HEK293T (cell line): ENCODE data around the gene RNU5D-1.

ENCODE experiments used
- CTBP1 ChIP-seq: fragments of 450-650 bp; IDR thresholded peaks from 2 replicates; pipeline ENCODE4 v1.6.1; 2016; ENCODE audit warnings: borderline replicate concordance
- FOXM1 ChIP-seq: fragments of 450-650 bp; IDR thresholded peaks from 2 replicates; pipeline ENCODE4 v1.6.1; 2017; ENCODE audit warnings: mild to moderate bottlenecking, borderline replicate concordance
- SP1 ChIP-seq: fragments of 450-650 bp; IDR thresholded peaks from 2 replicates; pipeline ENCODE4 v1.6.1; 2017
- ZNF384 ChIP-seq: fragments of 450-650 bp; IDR thresholded peaks from 2 replicates; pipeline ENCODE4 v1.6.1; 2016

DNA sequence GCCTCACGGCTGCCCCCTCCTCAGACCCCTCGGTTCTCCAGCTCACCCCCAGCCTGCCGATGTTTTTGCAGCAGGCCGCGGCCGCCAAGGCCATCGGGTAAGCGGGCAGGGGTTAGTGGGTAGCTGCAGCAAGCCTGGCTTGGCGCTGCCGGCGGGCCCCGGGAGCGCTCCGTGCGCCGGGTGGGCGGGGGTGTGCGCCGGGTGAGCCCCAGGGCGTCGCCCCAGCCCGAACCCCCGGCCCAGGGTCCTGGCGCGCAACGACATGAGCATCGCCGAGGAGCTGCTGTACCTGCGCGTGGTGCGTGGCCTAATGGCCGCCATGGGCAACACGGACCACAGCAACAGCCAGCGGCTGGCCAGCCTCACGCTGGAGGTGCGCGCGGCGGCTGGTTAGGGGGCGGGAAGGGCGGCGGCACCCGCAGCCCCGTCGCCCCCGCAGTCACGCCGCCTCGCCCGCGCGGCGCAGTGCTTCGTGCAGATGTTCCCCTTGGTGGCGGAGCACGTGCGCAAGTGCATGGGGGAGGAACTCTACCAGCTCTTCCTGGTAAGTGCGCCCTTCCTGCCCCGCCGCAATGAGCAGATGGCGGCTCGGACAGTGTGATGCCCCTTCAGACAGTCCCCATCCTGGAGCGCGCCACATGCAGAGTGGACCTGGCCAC, 6.5 kb downstream of the RNU5D-1 start:
- TF ChIP-seq FOXM1 = no peak
- no peak for TF ChIP-seq ZNF384
- TF ChIP-seq SP1 = no peak
- no peak for TF ChIP-seq CTBP1
